GM19023 (cell line): ENCODE data around the gene CYP39A1.

Experiments
- ATAC-seq: cut with Tn5 transposase; IDR thresholded peaks from one replicate; pipeline ENCODE4 v1.9.1; 2021; ENCODE audit warnings: mild to moderate bottlenecking, moderate library complexity; ENCODE audit not compliant: unreplicated experiment

The CYP39A1 gene

DNA sequence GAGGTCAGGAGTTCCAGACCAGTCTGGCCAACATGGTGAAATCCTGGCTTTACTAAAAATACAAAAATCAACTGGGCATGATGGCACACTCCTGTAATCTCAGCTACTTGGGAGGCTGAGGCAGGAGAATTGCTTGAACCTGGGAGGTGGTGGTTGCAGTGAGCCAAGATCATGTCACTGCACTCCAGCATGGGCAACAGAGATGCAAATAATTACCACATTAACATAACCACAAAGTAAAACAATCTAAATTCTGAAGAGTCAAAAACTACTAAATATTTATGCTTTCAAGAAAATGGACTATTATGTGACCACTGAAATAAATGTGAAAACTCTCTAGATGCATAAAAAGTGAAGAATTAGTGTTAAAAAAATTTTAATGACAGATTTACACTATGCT lies 59.9 kb downstream of the CYP39A1 start:
- no peak for ATAC-seq

DNA sequence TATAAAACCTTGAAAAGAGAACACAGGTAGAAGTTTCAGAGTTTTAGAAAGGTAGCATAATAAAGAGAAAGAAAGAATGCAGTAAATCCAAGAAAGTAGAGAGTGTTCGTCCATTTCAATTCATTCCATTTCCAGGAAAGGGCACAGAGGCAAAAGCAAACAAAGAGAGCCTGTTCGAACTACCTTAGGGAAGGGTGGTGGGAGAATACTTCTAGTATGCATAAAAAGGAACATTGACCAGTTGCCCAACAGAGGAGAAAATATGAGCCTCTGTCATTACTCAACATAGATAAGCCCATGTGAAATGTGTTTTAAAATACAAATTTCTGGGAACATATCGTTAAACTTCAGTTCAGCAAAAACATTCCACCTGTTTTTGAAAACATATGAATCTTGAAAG lies 60.6 kb downstream of the CYP39A1 start:
- no peak for ATAC-seq

DNA sequence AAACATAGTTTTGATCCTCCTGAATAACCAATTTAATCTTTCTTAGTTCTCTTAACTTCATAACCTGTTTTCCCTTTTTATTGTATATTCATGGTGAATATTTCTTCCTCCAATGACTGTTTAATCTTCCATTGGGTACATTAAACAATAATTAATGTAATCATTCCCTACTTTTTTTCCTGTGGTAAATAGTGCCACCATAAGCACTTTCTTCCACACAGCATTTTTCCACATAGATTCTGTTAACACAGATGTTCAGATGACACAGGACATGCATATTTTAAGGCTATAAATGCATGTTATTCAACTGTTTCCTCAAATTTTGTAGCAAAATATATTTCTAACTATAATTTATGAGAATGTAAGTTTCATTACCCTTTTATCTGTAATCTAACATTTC lies 61.9 kb downstream of the CYP39A1 start:
- ATAC-seq, result no peak

DNA sequence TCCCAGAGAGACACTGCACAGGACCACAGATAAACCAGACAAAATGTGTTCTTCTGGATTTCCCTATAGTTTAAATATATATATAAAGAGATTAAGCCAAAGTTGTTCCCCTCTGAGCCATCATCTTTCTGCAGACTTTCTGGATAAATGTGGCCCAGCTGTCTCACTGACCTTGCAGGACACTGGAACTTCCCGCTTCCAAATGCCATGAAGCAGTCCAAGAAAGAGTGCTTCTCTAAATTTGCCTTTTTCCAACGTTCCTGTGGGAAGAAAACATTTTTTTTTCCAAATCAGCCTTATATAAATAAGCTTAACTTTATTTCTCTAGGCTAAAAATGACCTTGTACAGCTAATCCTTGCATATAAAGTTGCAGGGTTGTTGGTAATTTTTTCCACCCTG lies 65.7 kb downstream of the CYP39A1 start:
- no peak for ATAC-seq

DNA sequence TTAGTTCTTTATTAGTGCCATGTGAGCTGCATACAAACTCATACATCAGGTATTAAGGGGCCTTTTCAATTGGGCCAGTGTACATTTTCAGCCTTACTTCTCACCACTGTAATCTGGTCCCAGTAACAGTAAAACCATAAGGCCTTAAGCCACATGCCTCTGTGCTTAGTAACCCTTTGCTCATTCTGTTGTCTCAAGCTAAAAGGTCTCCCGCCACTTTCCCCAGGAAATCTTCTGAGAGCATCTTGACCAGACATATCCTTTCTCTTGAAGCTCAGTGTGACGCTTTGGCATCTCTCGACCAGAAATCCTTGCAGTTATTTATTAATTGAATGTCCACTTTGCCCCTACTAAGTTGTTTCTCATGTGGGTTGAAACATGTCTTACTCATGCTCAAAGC lies 68.0 kb downstream of the CYP39A1 start:
- no peak for ATAC-seq

DNA sequence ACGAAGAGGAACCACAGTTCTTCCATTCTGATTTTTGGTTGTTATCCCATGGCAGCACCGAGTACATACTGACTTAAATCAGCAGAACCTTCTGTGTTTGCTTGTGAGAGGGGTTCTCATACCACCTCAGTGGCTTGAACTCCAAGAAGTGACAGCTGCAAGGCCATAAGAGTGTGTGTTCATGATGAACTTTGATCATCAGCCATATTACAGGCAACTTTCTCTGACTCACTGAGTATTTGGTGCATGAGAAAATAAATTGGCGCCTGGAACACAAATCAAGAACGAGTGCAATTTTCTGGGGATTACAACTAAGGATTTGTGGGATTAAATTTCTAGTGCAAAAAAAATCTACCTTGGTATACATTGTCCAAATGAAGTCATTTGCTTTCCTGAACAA lies 68.9 kb downstream of the CYP39A1 start:
- no peak for ATAC-seq

DNA sequence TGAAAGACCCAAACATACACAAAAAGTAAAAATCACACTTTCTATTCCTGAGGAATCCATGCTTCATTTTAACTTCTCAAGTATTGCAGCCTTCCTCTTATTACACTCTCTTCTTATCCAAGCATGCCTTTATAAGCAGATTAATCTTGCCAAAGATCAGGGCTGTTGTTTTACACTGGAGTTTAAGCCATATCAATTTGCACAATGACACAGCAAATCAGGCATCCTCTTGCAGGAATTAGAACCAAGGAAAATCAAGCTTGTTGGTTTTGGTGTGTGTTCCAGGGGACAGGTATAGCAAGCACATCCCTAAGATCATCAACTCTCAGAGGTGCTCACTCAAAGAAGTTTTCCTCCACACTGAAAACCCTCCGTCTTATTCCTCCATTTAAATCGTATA lies 69.5 kb downstream of the CYP39A1 start:
- no peak for ATAC-seq

DNA sequence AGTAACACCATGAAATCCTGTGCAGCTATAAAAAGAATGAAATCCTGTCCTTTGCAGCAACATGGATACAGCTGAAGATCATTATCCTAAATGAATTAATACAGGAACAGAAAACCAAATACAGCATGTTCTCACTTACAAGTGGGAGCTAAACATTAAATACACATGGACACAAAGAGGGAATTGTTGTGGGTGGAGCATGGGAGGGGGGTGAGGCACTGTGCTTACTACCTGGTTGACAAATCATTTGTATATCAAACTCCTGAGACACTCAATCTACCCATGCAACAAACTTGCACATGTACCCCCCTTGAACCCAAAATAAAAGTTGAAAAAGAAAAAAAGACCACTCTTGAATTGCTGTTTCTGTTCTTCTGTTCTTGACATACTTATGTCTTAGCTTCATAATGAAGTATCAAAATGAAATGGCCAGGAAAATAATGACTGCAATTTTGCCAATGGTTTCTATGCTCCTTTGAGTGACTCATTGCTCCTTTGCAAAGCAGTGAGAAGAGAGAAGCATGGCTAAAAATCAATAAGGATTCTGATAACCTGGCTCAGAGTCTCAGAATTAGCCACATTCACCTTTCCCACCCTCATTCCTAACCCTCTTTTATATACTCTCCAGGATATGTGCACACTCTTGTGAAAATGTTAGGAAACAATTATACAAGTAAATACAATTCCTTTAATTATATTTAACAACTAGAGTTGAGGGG lies 71.0 kb downstream of the CYP39A1 start:
- no peak for ATAC-seq

DNA sequence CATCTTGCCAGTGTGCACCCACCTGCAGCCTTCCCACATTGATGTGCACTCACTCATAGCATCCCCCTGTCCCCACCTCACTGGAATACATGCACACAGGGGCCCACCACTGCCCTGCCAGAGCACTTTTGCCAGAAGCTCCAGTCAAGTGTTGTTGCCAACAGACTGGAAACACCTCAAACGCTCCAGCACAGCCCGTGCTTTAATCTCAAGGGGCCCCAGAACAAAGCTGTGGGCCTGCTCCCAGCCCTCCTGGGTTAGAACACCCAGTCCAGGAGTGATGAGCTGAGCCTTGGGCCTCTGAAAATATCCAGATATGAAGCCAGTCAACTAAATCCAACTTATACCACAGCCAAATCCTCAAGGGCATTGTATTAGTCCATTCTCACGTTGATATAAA lies 77.1 kb downstream of the CYP39A1 start:
- no peak for ATAC-seq

DNA sequence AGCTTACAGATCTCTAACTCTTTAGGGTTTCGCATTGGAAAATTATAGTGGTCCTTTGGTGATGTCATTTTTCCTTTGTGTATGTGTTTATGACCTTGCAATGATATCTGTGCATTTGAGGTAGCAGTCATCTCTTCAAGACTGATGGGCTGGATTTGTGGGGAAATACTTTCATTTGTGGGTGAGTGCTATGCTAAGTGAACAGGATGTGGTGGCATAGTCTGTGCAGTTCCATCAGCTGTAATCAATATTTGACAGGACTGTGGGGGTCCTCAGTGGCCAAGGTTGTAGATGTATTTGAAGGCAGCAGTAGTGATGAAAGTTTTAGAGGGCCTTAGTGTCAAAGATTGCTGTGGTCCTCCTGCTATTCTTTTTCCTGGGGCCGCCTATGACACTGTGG lies 79.5 kb downstream of the CYP39A1 start:
- ATAC-seq, result no peak

DNA sequence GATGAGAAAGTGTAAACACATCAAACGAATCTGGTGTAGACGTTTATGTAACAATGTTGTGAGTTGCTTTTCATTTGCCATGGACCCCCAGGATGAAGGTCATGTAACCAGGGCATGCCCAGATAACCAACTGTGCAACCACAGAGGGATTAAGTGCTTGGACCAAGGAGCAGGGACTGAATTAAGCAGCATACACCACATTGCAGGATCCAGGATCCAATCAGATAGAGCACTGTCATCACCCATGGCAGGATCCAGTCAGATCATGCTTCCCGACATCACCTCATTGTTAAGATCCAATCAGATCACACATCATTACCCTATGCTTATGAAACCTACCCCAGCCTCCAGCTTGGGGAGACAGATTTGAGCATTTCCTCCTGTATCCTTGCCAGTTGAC lies 87.1 kb downstream of the CYP39A1 start:
- ATAC-seq, result no peak

DNA sequence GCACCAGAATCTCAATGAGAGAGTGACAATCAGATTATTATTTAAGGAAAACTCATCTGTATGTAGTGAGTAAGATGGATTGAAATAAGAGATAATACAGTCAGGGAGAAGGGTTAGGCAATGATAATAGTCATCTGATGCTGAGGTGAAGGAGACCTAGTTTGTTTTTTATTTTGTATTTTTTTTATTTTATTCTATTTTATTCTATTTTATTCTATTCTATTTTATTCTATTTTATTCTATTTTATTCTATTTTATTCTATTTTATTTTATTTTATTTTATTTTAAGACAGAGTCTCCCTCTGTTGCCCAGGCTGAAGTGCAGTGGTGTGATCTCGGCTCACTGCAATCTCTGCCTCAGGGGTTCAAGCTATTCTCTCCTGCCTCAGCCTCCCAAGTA lies 88.7 kb downstream of the CYP39A1 start:
- ATAC-seq, result no peak

DNA sequence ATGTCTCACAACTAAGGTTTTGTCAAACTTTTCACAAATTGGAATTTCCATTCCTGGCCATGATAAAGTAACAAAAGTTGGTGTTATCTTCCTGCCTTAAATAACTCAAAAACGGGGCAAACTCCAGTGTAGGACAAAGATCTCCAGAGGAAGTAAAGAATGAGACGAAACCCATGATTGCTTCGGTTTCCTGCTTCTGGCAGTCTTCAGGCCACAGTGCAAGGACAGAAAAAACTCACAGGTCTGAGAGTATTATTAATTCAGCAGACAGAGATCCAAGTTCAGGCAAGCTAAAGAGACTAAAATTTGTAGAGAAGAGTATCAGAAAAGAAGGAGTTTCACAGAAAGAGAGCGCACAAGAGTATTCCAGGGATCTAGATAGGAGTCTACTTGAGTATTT lies 96.6 kb downstream of the CYP39A1 start:
- no peak for ATAC-seq

DNA sequence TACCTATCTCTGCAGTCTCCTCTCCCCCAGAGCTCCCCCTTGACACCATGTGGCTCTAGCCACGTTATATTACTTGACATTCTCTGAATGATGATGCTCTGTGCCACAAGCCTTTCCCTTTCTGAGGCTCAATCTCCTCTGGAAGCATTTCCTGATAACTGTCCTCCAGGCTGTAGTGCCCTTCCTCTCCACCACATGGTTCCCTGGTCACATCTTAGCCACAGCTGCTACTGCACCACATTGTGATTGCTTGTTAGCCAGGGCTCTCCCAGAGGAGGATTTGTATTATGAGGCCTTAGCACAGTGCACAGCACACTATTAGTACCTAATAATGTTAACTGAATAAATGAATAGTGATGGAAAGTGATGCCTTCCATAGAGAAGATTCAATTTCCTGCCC lies 97.5 kb downstream of the CYP39A1 start:
- no peak for ATAC-seq

DNA sequence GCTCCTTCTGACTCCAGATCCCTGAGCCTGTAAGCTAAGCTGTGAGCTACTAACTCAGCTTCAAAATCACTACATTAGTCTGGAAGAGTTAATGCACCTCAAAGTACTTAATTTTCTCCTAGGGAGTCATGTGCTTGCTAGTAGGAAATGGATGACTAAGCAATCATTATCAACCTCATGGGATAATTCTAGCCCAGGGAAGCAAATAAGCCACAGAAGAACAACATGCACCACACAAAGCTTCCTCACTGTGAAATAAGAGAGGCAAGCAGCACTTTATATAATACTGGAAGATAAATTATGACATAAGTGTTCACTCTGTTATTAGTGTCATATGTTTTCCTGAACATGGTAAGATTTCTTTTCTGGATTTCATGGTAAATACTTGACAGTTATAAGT lies 103.5 kb downstream of the CYP39A1 start:
- ATAC-seq, result no peak

DNA sequence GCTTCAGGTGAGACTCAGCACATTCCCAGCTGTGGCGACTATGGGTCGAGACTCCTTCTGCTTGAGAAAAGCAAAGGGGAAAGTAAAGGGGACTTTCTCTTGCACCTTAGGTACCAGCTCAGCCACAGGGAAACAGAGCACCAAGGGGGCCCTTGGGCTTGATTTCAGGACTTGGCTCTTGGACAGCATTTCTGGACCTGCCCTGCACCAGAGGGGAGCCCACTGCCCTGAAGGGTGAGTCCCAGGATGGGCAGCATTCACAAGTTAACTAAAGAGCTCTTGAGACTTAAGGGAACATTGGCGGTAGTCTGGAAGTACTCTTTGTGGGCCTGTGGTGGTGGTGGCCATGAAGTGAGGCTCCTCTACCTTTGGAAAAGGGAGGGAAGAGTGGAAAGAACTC lies 111.1 kb downstream of the CYP39A1 start:
- ATAC-seq, result no peak

DNA sequence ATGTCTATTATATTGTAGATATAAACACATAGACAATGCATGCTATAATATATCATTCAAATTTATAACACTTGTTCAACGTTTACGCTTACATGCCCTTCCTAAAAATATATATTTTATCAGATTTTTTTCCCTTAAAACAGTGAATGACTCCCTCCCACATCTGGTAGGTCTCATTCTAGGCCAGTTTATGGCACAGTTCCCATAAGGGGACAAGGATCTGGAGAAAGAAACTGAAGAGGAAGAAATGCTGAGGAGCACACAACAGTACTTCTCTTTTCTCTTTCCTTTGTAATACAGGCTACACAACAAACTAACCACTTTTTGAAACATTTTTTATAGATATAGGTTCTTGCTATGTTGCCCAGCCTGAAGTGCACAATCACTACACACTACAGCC lies 112.8 kb downstream of the CYP39A1 start:
- no peak for ATAC-seq

DNA sequence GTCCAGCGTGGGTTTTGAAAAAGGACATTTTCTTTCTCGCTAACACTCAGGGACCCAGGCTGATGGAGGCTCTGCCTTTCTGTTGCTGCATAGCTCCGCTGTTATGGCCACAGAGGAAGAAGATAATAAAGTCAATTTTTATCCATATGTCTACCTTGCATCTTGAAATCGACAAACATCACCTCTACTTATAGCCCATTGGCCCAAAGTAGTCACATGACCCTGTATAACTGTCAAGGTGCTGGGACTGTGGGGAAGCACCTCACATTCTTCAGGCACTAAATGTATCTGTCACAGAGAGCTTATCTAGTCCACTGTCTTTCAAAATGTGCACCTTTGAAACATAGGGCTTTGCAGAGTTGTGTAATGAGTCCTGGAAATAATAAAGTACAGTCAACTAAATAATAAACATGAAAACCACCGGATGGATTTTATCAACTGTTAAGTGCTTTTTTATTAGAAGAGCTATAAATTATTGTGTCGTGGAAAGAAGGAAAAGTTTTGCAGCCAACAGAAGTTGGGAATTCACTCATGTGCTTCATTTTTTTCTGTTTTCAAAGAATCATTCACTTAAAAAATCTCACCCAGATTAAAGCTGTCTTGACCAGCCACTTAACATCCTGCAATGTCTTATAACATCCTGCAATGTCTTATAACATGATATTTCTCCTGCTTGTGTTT lies 113.7 kb downstream of the CYP39A1 start:
- no peak for ATAC-seq

DNA sequence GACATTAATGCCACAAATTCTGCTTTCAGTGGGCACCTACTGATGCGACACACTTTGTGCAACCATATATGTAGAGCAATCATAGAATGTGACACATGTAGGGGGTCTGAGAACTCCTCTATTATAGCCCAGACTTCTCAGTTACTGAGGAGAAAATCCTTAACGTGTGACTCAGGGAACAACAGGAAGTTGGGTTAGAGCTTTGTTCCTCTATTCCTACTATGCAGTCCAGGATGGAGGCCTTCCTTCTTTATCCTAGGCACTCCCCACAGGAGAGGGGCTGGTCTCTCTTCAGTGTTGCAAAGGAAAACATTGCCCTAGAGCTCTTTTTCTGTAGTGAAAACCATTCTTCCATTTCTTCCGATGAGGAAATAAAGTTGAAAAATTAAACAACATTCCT lies 121.7 kb downstream of the CYP39A1 start:
- no peak for ATAC-seq

DNA sequence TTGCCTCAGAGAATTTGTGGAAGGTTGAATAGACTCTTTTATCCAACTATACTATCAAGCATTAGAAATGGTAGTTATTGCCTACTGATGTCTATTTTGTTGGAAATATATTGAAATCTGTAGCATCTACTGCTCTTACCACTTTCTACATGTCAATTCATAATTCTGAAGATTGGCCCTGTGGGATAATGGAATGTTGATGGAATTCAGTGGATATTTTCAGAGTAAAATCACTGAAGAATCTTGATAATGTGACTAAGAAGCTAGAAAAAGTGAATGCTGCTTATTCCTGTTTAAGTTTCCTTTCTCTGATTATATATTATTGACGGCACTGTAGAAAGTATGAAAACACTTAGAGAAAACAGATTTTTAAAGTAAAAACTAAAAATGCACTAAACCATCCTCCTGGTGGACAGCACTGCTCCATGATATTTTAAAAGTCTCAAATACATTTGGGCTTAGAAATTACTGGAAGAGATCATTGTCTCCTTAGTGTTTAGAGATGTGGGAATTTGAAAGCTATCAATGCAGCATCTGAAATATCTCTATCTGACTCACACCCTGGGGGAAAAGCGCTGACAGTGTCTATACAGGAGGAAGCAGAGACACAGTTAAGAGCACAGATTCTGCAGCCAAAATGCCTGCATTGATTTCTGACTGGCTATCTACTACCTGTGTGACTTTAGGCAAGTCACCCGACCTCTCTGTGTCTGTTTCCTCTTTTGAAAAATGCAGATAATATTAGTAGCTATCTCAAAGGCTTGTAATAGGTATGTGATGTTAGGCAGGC lies 123.5 kb downstream of the CYP39A1 start:
- ATAC-seq, result no peak

DNA sequence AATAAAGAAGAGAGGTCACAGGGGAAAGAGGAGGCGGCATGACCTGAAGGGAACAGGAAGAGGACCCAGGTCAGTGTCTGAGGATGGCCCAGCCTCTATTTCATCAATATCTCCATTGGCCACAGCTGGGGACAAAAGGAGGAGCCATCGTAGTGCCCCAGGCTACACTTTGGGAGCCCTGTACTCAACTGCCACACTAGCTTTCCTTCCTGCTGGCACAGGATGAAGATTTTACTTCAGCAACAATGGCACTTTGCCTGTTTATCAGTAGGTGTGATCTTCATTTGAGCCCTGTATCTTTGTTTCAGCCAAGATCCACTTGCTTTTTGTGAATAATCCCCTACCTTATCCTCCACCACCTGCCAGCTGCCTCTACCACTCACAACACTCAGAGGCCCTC lies 126.0 kb downstream of the CYP39A1 start:
- ATAC-seq, result no peak

DNA sequence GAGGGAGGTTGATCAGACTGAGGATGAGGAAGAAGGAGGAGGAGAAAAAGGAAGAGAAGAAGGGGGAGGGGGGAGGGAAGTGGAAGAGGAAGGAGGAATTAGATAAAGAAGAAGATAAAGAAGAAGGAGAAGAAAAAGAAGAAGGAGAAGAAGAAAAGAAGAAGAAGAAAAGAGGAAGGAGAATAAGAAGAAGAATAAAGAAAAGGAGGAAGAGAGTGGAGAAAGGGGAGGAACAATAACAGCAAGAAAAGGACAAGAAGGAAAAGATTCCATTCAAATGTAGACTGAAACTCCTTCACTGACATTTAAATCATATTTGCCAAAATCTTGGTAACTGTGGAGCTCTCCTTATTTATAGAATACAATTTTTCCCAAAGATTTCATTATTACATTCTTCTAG lies 127.0 kb downstream of the CYP39A1 start:
- no peak for ATAC-seq
